HepG2 (cell line): ENCODE data around the gene NHLRC3. TPM values are rescaled to one million over a fixed set of nuclear protein-coding genes. Genes with fewer than 3 reads are reported as not detected.

Experiments
- CENPBD1 ChIP-seq: sonication (generic); formaldehyde crosslinking; IDR thresholded peaks from 2 replicates; pipeline ENCODE4 v1.8.0; 2022; ENCODE audit warnings: missing genetic modification reagents, low read depth, mild to moderate bottlenecking, borderline replicate concordance
- CSRNP1 ChIP-seq: sonication (generic); formaldehyde crosslinking; IDR thresholded peaks from 2 replicates; pipeline ENCODE4 v1.8.1; 2023; ENCODE audit warnings: mild to moderate bottlenecking, missing genetic modification reagents
- CTCF ChIP-seq: sonication (generic); formaldehyde crosslinking; IDR thresholded peaks from 2 replicates; pipeline ENCODE4 v1.5.0; 2020; ENCODE audit warnings: mild to moderate bottlenecking, missing genetic modification reagents, moderate library complexity
- GMEB2 ChIP-seq: IDR thresholded peaks from 2 replicates; pipeline ENCODE4 v1.6.1; 2016; ENCODE audit warnings: missing biosample characterization, missing genetic modification reagents, low read depth
- MEF2D ChIP-seq: sonication (generic); formaldehyde crosslinking; IDR thresholded peaks from 2 replicates; pipeline ENCODE4 v1.5.1; 2020; ENCODE audit warnings: mild to moderate bottlenecking, missing genetic modification reagents
- MYNN ChIP-seq: sonication (generic); formaldehyde crosslinking; IDR thresholded peaks from 2 replicates; pipeline ENCODE4 v1.4.0; 2020; ENCODE audit warnings: mild to moderate bottlenecking, low read depth, missing genetic modification reagents
- NCOA2 ChIP-seq: sonication (generic); formaldehyde crosslinking; IDR thresholded peaks from 2 replicates; pipeline ENCODE4 v1.8.0; 2022; ENCODE audit warnings: inconsistent platforms
- NCOA5 ChIP-seq: sonication (generic); formaldehyde crosslinking; IDR thresholded peaks from 2 replicates; pipeline ENCODE4 v1.4.0; 2020; ENCODE audit warnings: missing genetic modification reagents
- NFE2L2 ChIP-seq: fragments of 150-350 bp; IDR thresholded peaks from 2 replicates; pipeline ENCODE4 v1.6.1; 2014; ENCODE audit warnings: low read length
- PAX8 ChIP-seq: sonication (generic); formaldehyde crosslinking; IDR thresholded peaks from 2 replicates; pipeline ENCODE4 v1.8.0; 2022; ENCODE audit warnings: mild to moderate bottlenecking, missing genetic modification reagents, borderline replicate concordance
- PRMT3 ChIP-seq: sonication (generic); formaldehyde crosslinking; IDR thresholded peaks from 2 replicates; pipeline ENCODE4 v1.8.1; 2022; ENCODE audit warnings: low read depth, mild to moderate bottlenecking, moderate library complexity, missing genetic modification reagents, borderline replicate concordance
- SP1 ChIP-seq, 2 experiments: fragments of 450-650 bp in 1 of 2; sonication (generic) in 1 of 2; formaldehyde crosslinking in 1 of 2; IDR thresholded peaks; 2 replicates each; pipeline versions ENCODE4 v1.4.0 to v1.6.1; 2016 to 2020; ENCODE audit warnings: missing genetic modification reagents in 1 of 2
- TIGD3 ChIP-seq: sonication (generic); formaldehyde crosslinking; IDR thresholded peaks from 2 replicates; pipeline ENCODE4 v1.5.1; 2020; ENCODE audit warnings: mild to moderate bottlenecking, missing genetic modification reagents, borderline replicate concordance
- ZIK1 ChIP-seq: sonication (generic); formaldehyde crosslinking; IDR thresholded peaks from 2 replicates; pipeline ENCODE4 v1.5.0; 2020; ENCODE audit warnings: mild to moderate bottlenecking, low read depth, missing genetic modification reagents, borderline replicate concordance
- ZNF3 ChIP-seq: IDR thresholded peaks from 2 replicates; pipeline ENCODE4 v1.7.0; 2017; ENCODE audit warnings: inconsistent platforms
- ZNF329 ChIP-seq: sonication (generic); formaldehyde crosslinking; IDR thresholded peaks from 2 replicates; pipeline ENCODE4 v1.9.0; 2021; ENCODE audit warnings: low read depth, mild to moderate bottlenecking, missing genetic modification reagents
- ZSCAN31 ChIP-seq: sonication (generic); formaldehyde crosslinking; IDR thresholded peaks from 2 replicates; pipeline ENCODE4 v1.5.0; 2020; ENCODE audit warnings: low read depth, mild to moderate bottlenecking, missing genetic modification reagents
- polyA plus RNA-seq, 8 experiments: library from polyadenylated mRNA; depleted of rRNA in 3 of 8; stranded (reverse) in 7 of 8; unstranded in 1 of 8; fragments of >200 nt; fragmentation: Illumina TruSeq in 4 of 8; extraction: Trizol in 4 of 8; gene quantifications; 2 replicates each; pipeline versions ENCODE4 v1.2.1 to v1.2.3, GENCODE V29; 2011 to 2016; ENCODE audit warnings: low read depth in 4 of 8, missing spikeins in 1 of 8, mixed read lengths in 1 of 8; ENCODE audit not compliant: insufficient read depth in 1 of 8
- total RNA-seq, 5 experiments: library from RNA; depleted of rRNA; stranded (reverse); fragments of >200 nt; fragmentation: Illumina TruSeq; extraction: Trizol; gene quantifications; 2 replicates each; pipeline ENCODE4 v1.2.3, GENCODE V29; 2016; ENCODE audit warnings: low read depth in 1 of 5
- TF ChIP-seq, protein P1 (sequence below), 2 experiments: IDR thresholded peaks; 2 replicates each; pipeline ENCODE4 v1.6.1; 2011 to 2012; ENCODE audit warnings: low read length in 2 of 2, borderline replicate concordance in 1 of 2, low read depth in 1 of 2, mild to moderate bottlenecking in 1 of 2, moderate library complexity in 1 of 2

Gene NHLRC3
- total and polyA plus RNA-seq, 2 of the 13 experiments (the other 11 are each of a cell fraction or from before 2014, with no cell fraction given) = 19.9 to 29.8 TPM

DNA sequence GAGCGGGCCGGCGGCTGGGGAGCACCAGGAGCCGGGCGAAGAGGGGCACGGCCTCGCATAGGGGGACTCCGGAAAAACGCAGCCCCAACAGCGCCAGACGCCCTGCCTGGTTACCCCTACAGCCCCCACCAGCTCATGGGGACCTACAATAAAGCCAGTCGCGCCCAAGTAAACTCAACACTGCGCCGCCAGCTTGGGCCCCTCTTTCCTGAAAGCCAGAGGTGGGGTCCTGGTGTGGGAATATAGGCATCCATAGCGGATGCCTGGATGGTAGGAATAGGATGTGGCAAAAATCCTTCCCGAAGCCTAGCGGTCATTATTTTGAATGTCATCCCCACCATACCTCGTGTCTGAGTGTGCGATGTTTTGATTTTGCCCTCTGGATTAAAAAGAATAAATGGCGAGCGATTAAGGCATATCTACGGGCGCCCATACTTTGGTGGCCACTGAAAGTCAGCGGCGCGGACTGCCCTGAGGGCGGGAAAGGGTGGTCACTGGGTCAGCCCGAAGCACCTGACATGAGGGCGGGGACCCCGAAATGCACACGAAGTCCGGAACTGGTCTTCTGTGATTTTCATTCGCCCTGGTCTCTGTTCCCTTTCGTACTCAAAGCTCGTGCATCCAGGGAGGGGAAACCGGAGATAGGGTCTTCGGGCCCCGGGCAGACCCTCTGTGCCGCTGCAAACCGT is at the start of gene NHLRC3, which contains the start of gene PROSER1 (continued):
- TF ChIP-seq PRMT3 (CRISPR knock-in tag) (no peak), CTCF (CRISPR knock-in tag) (no peak), TIGD3 (CRISPR knock-in tag) (0 out of 2 replicates have a peak, but pooled peaks have one; percentile 36), CENPBD1 (CRISPR knock-in tag) (no peak), ZNF3 (no peak), NCOA5 (CRISPR knock-in tag) (no peak), MEF2D (CRISPR knock-in tag) (no peak), MYNN (CRISPR knock-in tag) (no peak), ZSCAN31 (CRISPR knock-in tag) (peak; percentile 44; the same call in 1 of the 2 replicates), ZNF329 (CRISPR knock-in tag) (no peak), PAX8 (no peak), NCOA2 (CRISPR knock-in tag) (no peak), ZIK1 (CRISPR knock-in tag) (peak; percentile 70; the same call in 1 of the 2 replicates), NFE2L2 (no peak), CSRNP1 (CRISPR knock-in tag) (0 out of 2 replicates have a peak, but pooled peaks have one; percentile 1), SP1 (IDR thresholded peaks at IDR 0.05) (no peak), SP1 (CRISPR knock-in tag; IDR thresholded peaks at IDR 0.05) (no peak), GMEB2 (no peak)
- TF ChIP-seq, protein P1, sequence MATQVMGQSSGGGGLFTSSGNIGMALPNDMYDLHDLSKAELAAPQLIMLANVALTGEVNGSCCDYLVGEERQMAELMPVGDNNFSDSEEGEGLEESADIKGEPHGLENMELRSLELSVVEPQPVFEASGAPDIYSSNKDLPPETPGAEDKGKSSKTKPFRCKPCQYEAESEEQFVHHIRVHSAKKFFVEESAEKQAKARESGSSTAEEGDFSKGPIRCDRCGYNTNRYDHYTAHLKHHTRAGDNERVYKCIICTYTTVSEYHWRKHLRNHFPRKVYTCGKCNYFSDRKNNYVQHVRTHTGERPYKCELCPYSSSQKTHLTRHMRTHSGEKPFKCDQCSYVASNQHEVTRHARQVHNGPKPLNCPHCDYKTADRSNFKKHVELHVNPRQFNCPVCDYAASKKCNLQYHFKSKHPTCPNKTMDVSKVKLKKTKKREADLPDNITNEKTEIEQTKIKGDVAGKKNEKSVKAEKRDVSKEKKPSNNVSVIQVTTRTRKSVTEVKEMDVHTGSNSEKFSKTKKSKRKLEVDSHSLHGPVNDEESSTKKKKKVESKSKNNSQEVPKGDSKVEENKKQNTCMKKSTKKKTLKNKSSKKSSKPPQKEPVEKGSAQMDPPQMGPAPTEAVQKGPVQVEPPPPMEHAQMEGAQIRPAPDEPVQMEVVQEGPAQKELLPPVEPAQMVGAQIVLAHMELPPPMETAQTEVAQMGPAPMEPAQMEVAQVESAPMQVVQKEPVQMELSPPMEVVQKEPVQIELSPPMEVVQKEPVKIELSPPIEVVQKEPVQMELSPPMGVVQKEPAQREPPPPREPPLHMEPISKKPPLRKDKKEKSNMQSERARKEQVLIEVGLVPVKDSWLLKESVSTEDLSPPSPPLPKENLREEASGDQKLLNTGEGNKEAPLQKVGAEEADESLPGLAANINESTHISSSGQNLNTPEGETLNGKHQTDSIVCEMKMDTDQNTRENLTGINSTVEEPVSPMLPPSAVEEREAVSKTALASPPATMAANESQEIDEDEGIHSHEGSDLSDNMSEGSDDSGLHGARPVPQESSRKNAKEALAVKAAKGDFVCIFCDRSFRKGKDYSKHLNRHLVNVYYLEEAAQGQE (IDR thresholded peaks at IDR 0.05; ENCODE audit: borderline replicate concordance in 1 of 2, low read depth in 1 of 2, low read length in 2 of 2) = no peak
